ENCODE data around the gene CDH3.

The CDH3 gene

DNA sequence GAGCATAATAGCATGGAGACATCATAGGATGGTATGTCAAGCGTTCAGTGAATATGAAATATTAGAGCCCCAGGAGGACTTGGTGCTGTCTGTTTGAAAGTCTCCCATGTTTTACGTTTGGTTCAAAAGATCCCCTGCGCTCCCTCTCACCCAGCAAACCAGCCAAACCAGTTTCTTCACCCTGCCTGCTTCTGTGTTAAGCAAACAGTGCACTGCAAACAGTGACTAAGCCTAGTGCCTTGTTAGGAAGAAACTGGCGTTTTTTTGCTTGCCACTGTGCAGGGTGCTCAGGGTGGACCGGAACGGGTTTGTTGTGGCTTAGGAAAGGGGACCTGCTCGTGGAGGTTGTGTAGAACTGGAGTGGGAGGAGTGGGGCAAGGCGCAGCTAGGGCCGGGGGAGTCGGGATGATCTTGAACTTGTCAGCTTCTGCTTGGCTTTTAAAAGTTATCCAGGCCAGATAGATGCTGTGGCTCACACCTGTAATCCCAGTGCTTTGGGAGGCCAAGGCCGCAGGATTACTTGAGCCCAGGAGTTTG is 99.7 kb downstream of the CDH3 start:
- H3K4me3 Mint-ChIP-seq: no peak overlapping the region
- H3K9me3 Mint-ChIP-seq: no peaks in the 10 kb centered on the region
- intact Hi-C loops (cut with micrococcal nuclease): no loop called here
- peaks cover 34% of the 10 kb centered on the region for H3K27me3 Mint-ChIP-seq
- no peak overlapping the region for H3K27ac Mint-ChIP-seq
- H3K4me1 Mint-ChIP-seq (ENCODE audit: low read depth): peaks cover 46% of the 10 kb centered on the region
- no peaks in the 10 kb centered on the region for H3K36me3 Mint-ChIP-seq (ENCODE audit: low read depth)

DNA sequence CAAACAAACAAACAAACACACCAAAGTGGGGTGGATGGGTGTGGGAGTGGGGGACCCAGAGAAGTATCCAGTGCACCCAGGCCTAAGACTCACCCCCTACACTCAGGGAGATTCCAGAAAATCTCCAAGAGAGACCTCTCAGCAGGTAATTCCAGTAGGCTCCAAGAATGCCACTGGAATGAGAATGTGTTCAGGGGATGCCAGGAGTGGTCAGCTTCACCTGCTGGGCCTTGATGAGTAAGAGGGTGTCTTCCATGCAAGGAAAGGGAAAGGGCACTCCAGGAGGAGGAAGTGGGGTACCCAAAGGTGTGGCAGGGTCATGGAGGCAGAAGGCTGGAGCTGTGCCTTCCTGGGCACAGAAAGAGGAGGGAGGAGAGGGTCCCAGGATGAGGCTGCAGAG is 101.8 kb downstream of the CDH3 start:
- intact Hi-C loops (cut with micrococcal nuclease): no loop called here
- Mint-ChIP-seq H3K9me3 (no peaks in the 10 kb centered on the region), H3K27ac (no peak overlapping the region), H3K4me3 (no peak overlapping the region), H3K27me3 (peaks cover 40% of the 10 kb centered on the region), H3K4me1 (ENCODE audit: low read depth) (peaks cover 32% of the 10 kb centered on the region), H3K36me3 (ENCODE audit: low read depth) (no peaks in the 10 kb centered on the region)

DNA sequence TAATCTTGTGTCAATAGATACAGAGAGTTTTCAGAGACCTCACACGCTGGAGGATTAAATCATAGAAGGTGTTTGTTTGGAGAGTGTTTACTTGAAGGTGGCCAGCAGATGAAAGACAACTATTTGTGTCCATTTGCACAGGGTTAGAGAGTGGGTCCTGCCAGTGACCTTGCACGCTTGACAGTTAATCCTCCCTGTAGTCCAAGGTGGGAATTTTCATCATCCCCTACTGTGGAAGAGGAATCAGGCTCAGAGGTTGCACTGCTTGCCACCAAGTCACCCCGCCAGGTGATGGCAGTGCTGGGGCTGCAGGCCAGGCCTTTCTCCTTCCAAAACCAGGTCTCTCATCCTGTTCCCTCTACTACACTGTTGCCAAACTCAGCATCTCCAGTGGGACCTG is 104.3 kb downstream of the CDH3 start:
- H3K4me3 Mint-ChIP-seq: no peak overlapping the region
- peaks cover 12% of the 10 kb centered on the region for H3K4me1 Mint-ChIP-seq (ENCODE audit: low read depth)
- intact Hi-C loops (cut with micrococcal nuclease): no loop called here
- no peaks in the 10 kb centered on the region for H3K36me3 Mint-ChIP-seq (ENCODE audit: low read depth)
- no peak overlapping the region for H3K27ac Mint-ChIP-seq
- peaks cover 35% of the 10 kb centered on the region for H3K27me3 Mint-ChIP-seq
- H3K9me3 Mint-ChIP-seq: no peaks in the 10 kb centered on the region

Measured in dendritic cell treated with granulocyte-macrophage colony-stimulating factor and Interleukin-4, amounts not matched to agents 40 ng/mL and 50 ng/mL, for 4 days (primary cell).